SK-N-SH (cell line): ENCODE measurements around the gene YY1.

ENCODE experiments used
- ELF1 ChIP-seq: IDR thresholded peaks from 2 replicates; pipeline ENCODE4 v1.4.0; 2012
- EP300 ChIP-seq, 2 experiments: IDR thresholded peaks; 2 replicates each; pipeline versions ENCODE4 v1.4.0 to v1.6.1; 2012; ENCODE audit warnings: borderline replicate concordance in 1 of 2, low read depth in 1 of 2, low read length in 1 of 2
- EZH2phosphoT487 ChIP-seq: fragments of 200-600 bp; sonication (generic); IDR thresholded peaks from 2 replicates; pipeline ENCODE4 v1.6.1; 2017; ENCODE audit warnings: low read depth, mixed run types, mild to moderate bottlenecking, antibody characterized with exemption, moderate library complexity, borderline replicate concordance
- GABPA ChIP-seq: IDR thresholded peaks from 2 replicates; pipeline ENCODE4 v1.4.0; 2012; ENCODE audit warnings: low read depth, mild to moderate bottlenecking
- JUND ChIP-seq: IDR thresholded peaks from 2 replicates; pipeline ENCODE4 v1.4.0; 2012
- MXI1 ChIP-seq: IDR thresholded peaks from 2 replicates; pipeline ENCODE4 v1.6.1; 2012; ENCODE audit warnings: mild to moderate bottlenecking, low read depth, low read length, improper control_type of control experiment
- NFIC ChIP-seq: IDR thresholded peaks from 2 replicates; pipeline ENCODE4 v1.4.0; 2012; ENCODE audit warnings: borderline replicate concordance
- TCF12 ChIP-seq: IDR thresholded peaks from 2 replicates; pipeline ENCODE4 v1.4.0; 2012
- TF ChIP-seq, protein P1 (sequence below): IDR thresholded peaks from 2 replicates; pipeline ENCODE4 v1.4.0; 2012; ENCODE audit warnings: low read depth
- TF ChIP-seq, protein P2 (sequence below): fragments of 200-600 bp; sonication (generic); IDR thresholded peaks from 2 replicates; pipeline ENCODE4 v1.6.1; 2017; ENCODE audit warnings: antibody characterized with exemption, mild to moderate bottlenecking, moderate library complexity

DNA sequence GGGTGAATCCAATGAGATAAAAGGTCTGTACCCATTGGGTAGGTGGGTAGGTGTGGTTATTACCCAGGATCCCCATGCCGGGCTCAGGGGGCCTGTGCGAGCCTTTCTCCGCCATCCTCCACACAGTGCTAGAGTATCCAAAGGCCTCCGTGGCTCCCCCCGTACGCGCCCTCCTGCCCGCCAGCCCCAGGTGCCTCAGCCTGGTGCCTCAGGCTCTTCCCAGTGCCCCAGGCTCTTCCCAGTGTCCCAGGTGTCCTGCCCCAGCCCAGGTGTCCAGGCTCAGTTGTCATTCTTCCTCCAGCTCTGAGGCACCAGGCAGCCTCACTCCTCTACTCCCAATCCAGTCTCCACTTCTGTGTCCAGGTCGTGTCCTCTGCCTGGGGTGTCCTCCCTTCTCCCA lies 27.6 kb upstream of the YY1 start:
- TF ChIP-seq EP300 (IDR thresholded peaks at IDR 0.05; ENCODE audit: borderline replicate concordance in 1 of 2, low read depth in 1 of 2, low read length in 1 of 2) (no peak), TCF12 (no peak), JUND (no peak), ELF1 (no peak), EZH2phosphoT487 (no peak), GABPA (no peak), NFIC (no peak), MXI1 (no peak)
- TF ChIP-seq, protein P1, sequence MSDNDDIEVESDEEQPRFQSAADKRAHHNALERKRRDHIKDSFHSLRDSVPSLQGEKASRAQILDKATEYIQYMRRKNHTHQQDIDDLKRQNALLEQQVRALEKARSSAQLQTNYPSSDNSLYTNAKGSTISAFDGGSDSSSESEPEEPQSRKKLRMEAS: no peak
- TF ChIP-seq, protein P2, sequence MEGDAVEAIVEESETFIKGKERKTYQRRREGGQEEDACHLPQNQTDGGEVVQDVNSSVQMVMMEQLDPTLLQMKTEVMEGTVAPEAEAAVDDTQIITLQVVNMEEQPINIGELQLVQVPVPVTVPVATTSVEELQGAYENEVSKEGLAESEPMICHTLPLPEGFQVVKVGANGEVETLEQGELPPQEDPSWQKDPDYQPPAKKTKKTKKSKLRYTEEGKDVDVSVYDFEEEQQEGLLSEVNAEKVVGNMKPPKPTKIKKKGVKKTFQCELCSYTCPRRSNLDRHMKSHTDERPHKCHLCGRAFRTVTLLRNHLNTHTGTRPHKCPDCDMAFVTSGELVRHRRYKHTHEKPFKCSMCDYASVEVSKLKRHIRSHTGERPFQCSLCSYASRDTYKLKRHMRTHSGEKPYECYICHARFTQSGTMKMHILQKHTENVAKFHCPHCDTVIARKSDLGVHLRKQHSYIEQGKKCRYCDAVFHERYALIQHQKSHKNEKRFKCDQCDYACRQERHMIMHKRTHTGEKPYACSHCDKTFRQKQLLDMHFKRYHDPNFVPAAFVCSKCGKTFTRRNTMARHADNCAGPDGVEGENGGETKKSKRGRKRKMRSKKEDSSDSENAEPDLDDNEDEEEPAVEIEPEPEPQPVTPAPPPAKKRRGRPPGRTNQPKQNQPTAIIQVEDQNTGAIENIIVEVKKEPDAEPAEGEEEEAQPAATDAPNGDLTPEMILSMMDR: no peak
